Measurements from ENCODE around the gene CD47. TPM values are rescaled to one million over a fixed set of nuclear protein-coding genes. Genes with fewer than 3 reads are reported as not detected.

CD47 gene
- total RNA-seq, 2 donors from 2014 or later, result 68.1 to 101 TPM

GRCh38 chr3:108022256-108023150, 68.3 kb downstream of the CD47 start:
- Histone ChIP-seq H3K4me1 (no peaks in the 10 kb centered on the region), H3K9me3 (no peaks in the 10 kb centered on the region), H3K36me3 (no peaks in the 10 kb centered on the region), H3K4me3 (no peak overlapping the region), H3K27ac (no peak overlapping the region), H3K27me3 (no peaks in the 10 kb centered on the region), H3K9ac (ENCODE audit: low read depth in 2 of 2, low read length in 2 of 2) (no peak overlapping the region)
- intact Hi-C loops (cut with DNase I), result no loop called here
- no peak for DNase-seq
- no peak for TF ChIP-seq CTCF (IDR thresholded peaks at IDR 0.05)

DNA sequence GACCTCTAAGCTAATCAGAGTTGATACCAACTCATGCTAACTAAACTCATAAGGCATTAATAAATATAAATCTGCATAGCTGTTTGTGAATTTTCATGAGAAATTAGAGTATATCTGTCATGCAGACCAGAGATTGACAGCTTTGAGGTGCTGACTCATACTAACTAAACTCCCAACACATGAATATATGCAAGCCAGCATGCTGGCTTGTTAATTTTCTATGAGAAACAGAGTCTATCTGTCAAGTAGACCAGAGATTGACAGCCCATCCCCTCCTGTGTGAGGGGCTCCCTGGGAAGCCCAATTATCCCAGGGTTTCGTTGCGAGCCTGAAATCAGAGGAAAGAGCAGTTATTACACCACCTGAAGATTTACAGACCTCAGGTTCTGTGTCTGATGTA, 69.3 kb downstream of the CD47 start:
- no peak for DNase-seq
- Histone ChIP-seq H3K36me3 (no peaks in the 10 kb centered on the region), H3K9me3 (no peaks in the 10 kb centered on the region), H3K27me3 (no peaks in the 10 kb centered on the region), H3K9ac (ENCODE audit: low read depth in 2 of 2, low read length in 2 of 2) (no peak overlapping the region), H3K4me3 (no peak overlapping the region), H3K27ac (no peak overlapping the region), H3K4me1 (no peaks in the 10 kb centered on the region)
- no peak for TF ChIP-seq CTCF (IDR thresholded peaks at IDR 0.05)
- intact Hi-C loops (cut with DNase I), result no loop called here

DNA sequence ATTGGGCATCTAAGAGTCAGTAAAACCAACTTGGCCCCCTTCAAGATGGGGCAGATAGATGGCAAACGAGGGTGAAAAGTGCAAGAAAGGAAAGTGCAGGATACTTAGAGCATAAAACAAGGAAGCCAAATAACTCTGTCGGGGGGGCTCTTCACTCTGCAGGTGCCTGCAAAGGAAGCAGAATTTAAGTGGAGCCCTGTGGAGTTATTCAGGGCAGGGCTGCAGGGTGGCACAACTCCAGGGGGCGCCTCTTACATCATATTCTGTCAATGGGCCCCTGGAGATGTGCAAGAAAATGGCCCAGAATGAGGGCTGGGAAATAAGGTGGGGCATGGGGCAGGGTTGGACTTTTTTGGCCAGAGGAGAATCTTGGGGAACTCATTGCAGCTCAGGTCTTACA, 69.7 kb downstream of the CD47 start:
- Histone ChIP-seq H3K4me1 (no peaks in the 10 kb centered on the region), H3K27me3 (no peaks in the 10 kb centered on the region), H3K36me3 (no peaks in the 10 kb centered on the region), H3K9me3 (no peaks in the 10 kb centered on the region), H3K9ac (ENCODE audit: low read depth in 2 of 2, low read length in 2 of 2) (no peak overlapping the region), H3K4me3 (no peak overlapping the region), H3K27ac (no peak overlapping the region)
- TF ChIP-seq CTCF (IDR thresholded peaks at IDR 0.05), result no peak
- DNase-seq, result no peak
- intact Hi-C loops (cut with DNase I), result no loop called here

DNA sequence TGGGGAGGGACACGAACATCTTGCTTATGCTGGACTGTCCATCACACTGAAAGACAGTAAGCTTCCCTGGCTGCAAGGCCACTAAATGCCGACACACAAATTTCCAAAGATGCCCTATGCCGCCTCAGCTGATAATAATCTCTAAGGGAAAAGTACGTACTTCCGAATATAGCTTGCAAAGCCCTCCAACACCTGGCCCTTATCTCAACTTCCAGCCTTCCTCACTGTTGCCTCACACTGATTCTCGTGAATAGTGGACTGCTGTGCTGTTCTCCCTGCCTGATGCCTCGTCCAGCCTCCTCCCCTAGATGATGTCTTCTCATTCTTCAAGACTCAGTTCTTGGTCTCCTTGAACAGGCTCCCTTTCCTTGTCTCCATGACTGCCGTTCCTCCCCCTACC, 72.3 kb downstream of the CD47 start:
- Histone ChIP-seq H3K36me3 (no peaks in the 10 kb centered on the region), H3K27me3 (no peaks in the 10 kb centered on the region), H3K4me3 (no peak overlapping the region), H3K9me3 (no peaks in the 10 kb centered on the region), H3K4me1 (no peaks in the 10 kb centered on the region), H3K9ac (ENCODE audit: low read depth in 2 of 2, low read length in 2 of 2) (no peak overlapping the region), H3K27ac (no peak overlapping the region)
- TF ChIP-seq CTCF (IDR thresholded peaks at IDR 0.05), result no peak
- intact Hi-C loops (cut with DNase I), result no loop called here
- DNase-seq, result no peak

DNA sequence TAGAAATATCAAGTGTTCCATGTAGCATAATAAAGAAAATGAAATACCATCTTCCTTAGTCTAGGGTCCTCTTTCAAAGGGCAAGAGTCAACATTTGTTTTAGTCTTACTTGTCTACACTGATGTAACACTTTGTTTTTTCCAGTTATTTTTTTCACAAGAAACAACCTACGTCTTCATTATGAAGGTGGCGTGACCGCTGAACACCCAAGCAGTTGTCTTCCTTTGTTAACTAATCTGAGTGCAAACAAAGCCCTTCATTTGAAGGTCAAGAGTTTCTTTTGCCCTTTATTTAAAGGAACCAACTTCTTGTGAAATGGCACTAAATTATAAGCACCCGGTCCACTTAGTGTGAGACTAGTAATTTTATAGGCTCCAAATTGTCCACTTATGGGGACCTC, 73.2 kb downstream of the CD47 start:
- DNase-seq, result no peak
- TF ChIP-seq CTCF (IDR thresholded peaks at IDR 0.05), result no peak
- Histone ChIP-seq H3K4me3 (no peak overlapping the region), H3K9me3 (no peaks in the 10 kb centered on the region), H3K36me3 (no peaks in the 10 kb centered on the region), H3K27me3 (no peaks in the 10 kb centered on the region), H3K9ac (ENCODE audit: low read depth in 2 of 2, low read length in 2 of 2) (no peak overlapping the region), H3K27ac (no peak overlapping the region), H3K4me1 (no peaks in the 10 kb centered on the region)
- intact Hi-C loops (cut with DNase I), result no loop called here
